HepG2 (cell line): ENCODE data around the gene FAM98A. TPM values are rescaled to one million over a fixed set of nuclear protein-coding genes. Genes with fewer than 3 reads are reported as not detected.

ENCODE experiments used
- AGO1 ChIP-seq: fragments of 200-400 bp; formaldehyde crosslinking; IDR thresholded peaks from 2 replicates; pipeline ENCODE4 v1.6.1; 2017; ENCODE audit warnings: mild to moderate bottlenecking, low read depth, low read length, moderate library complexity; ENCODE audit not compliant: poor library complexity, severe bottlenecking
- ATF7 ChIP-seq, 2 experiments: fragments of 450-650 bp in 1 of 2; sonication (generic) in 1 of 2; formaldehyde crosslinking in 1 of 2; IDR thresholded peaks; 2 replicates each; pipeline versions ENCODE4 v1.4.0 to v1.6.1; 2016 to 2020; ENCODE audit warnings: antibody characterized with exemption in 1 of 2, mild to moderate bottlenecking in 1 of 2, missing genetic modification reagents in 1 of 2
- ATRX ChIP-seq: sonication (generic); formaldehyde crosslinking; IDR thresholded peaks from 2 replicates; pipeline ENCODE4 v1.4.0; 2020; ENCODE audit warnings: missing genetic modification reagents, borderline replicate concordance
- CREB3 ChIP-seq: sonication (generic); formaldehyde crosslinking; IDR thresholded peaks from 2 replicates; pipeline ENCODE4 v1.5.0; 2020; ENCODE audit warnings: missing genetic modification reagents
- DR1 ChIP-seq: sonication (generic); formaldehyde crosslinking; IDR thresholded peaks from 2 replicates; pipeline ENCODE4 v1.8.0; 2021; ENCODE audit warnings: mild to moderate bottlenecking, missing genetic modification reagents, inconsistent platforms
- E2F2 ChIP-seq: sonication (generic); formaldehyde crosslinking; IDR thresholded peaks from 2 replicates; pipeline ENCODE4 v1.4.0; 2020; ENCODE audit warnings: missing genetic modification reagents, borderline replicate concordance
- ERF ChIP-seq: IDR thresholded peaks from 2 replicates; pipeline ENCODE4 v1.6.1; 2018; ENCODE audit warnings: missing biosample characterization, missing genetic modification reagents
- HES4 ChIP-seq: sonication (generic); formaldehyde crosslinking; IDR thresholded peaks from 2 replicates; pipeline ENCODE4 v1.9.0; 2021; ENCODE audit warnings: mild to moderate bottlenecking, missing genetic modification reagents, borderline replicate concordance
- IKZF4 ChIP-seq: sonication (generic); formaldehyde crosslinking; IDR thresholded peaks from 2 replicates; pipeline ENCODE4 v1.5.1; 2020; ENCODE audit warnings: borderline replicate concordance, mild to moderate bottlenecking, low read depth, missing genetic modification reagents; ENCODE audit errors: not compliant biosample characterization
- MEF2D ChIP-seq: sonication (generic); formaldehyde crosslinking; IDR thresholded peaks from 2 replicates; pipeline ENCODE4 v1.5.1; 2020; ENCODE audit warnings: mild to moderate bottlenecking, missing genetic modification reagents
- NR2F6 ChIP-seq, 2 experiments: IDR thresholded peaks; 2 replicates each; pipeline ENCODE4 v1.6.1; 2016; ENCODE audit warnings: antibody characterized with exemption in 1 of 2, mild to moderate bottlenecking in 1 of 2
- PAWR ChIP-seq: sonication (generic); formaldehyde crosslinking; IDR thresholded peaks from 2 replicates; pipeline ENCODE4 v1.4.0; 2020; ENCODE audit warnings: missing genetic modification reagents, mild to moderate bottlenecking, borderline replicate concordance
- PHF5A ChIP-seq: IDR thresholded peaks from one replicate; pipeline ENCODE4 v1.6.1; 2018; ENCODE audit warnings: low read depth, missing genetic modification reagents; ENCODE audit not compliant: unreplicated experiment
- RBFOX2 ChIP-seq: fragments of 200-400 bp; formaldehyde crosslinking; IDR thresholded peaks from 2 replicates; pipeline ENCODE4 v1.6.1; 2017; ENCODE audit warnings: low read depth, mild to moderate bottlenecking, low read length
- RFX3 ChIP-seq: IDR thresholded peaks from 2 replicates; pipeline ENCODE4 v1.6.1; 2016; ENCODE audit warnings: missing biosample characterization, missing genetic modification reagents
- RFXANK ChIP-seq: IDR thresholded peaks from 2 replicates; pipeline ENCODE4 v1.6.1; 2016
- TOPORS ChIP-seq: sonication (generic); formaldehyde crosslinking; IDR thresholded peaks from 2 replicates; pipeline ENCODE4 v1.8.0; 2023; ENCODE audit warnings: mild to moderate bottlenecking, missing genetic modification reagents
- ZBTB26 ChIP-seq: IDR thresholded peaks from 2 replicates; pipeline ENCODE4 v1.6.1; 2016; ENCODE audit warnings: missing compliant biosample characterization, missing genetic modification reagents, borderline replicate concordance
- ZNF17 ChIP-seq: sonication (generic); formaldehyde crosslinking; IDR thresholded peaks from 2 replicates; pipeline ENCODE4 v1.5.0; 2020; ENCODE audit warnings: mild to moderate bottlenecking, missing genetic modification reagents
- ZNF264 ChIP-seq: sonication (generic); formaldehyde crosslinking; IDR thresholded peaks from 2 replicates; pipeline ENCODE4 v1.4.0; 2020; ENCODE audit warnings: missing genetic modification reagents
- ZNF333 ChIP-seq: sonication (generic); formaldehyde crosslinking; IDR thresholded peaks from 2 replicates; pipeline ENCODE4 v1.4.0; 2020; ENCODE audit warnings: mild to moderate bottlenecking, missing genetic modification reagents, borderline replicate concordance
- ZNF431 ChIP-seq: sonication (generic); formaldehyde crosslinking; IDR thresholded peaks from 2 replicates; pipeline ENCODE4 v1.9.0; 2022; ENCODE audit warnings: missing genetic modification reagents, low read depth, mild to moderate bottlenecking, borderline replicate concordance
- ZNF660 ChIP-seq: sonication (generic); formaldehyde crosslinking; IDR thresholded peaks from 2 replicates; pipeline ENCODE4 v1.5.1; 2020; ENCODE audit warnings: mild to moderate bottlenecking, low read depth, missing genetic modification reagents, borderline replicate concordance
- ZNF724P ChIP-seq: sonication (generic); formaldehyde crosslinking; IDR thresholded peaks from 2 replicates; pipeline ENCODE4 v1.8.0; 2022; ENCODE audit warnings: missing genetic modification reagents, borderline replicate concordance
- ZNF773 ChIP-seq: sonication (generic); formaldehyde crosslinking; IDR thresholded peaks from 2 replicates; pipeline ENCODE4 v1.4.0; 2020; ENCODE audit warnings: missing genetic modification reagents, borderline replicate concordance
- ZNF891 ChIP-seq: sonication (generic); formaldehyde crosslinking; IDR thresholded peaks from 2 replicates; pipeline ENCODE4 v1.5.0; 2020; ENCODE audit warnings: mild to moderate bottlenecking, missing genetic modification reagents
- ZSCAN30 ChIP-seq: sonication (generic); formaldehyde crosslinking; IDR thresholded peaks from 2 replicates; pipeline ENCODE4 v1.5.0; 2020; ENCODE audit warnings: mild to moderate bottlenecking, missing genetic modification reagents
- polyA plus RNA-seq, 8 experiments: library from polyadenylated mRNA; depleted of rRNA in 3 of 8; stranded (reverse) in 7 of 8; unstranded in 1 of 8; fragments of >200 nt; fragmentation: Illumina TruSeq in 4 of 8; extraction: Trizol in 4 of 8; gene quantifications; 2 replicates each; pipeline versions ENCODE4 v1.2.1 to v1.2.3, GENCODE V29; 2011 to 2016; ENCODE audit warnings: low read depth in 4 of 8, missing spikeins in 1 of 8, mixed read lengths in 1 of 8; ENCODE audit not compliant: insufficient read depth in 1 of 8
- total RNA-seq, 5 experiments: library from RNA; depleted of rRNA; stranded (reverse); fragments of >200 nt; fragmentation: Illumina TruSeq; extraction: Trizol; gene quantifications; 2 replicates each; pipeline ENCODE4 v1.2.3, GENCODE V29; 2016; ENCODE audit warnings: low read depth in 1 of 5

Gene FAM98A
- total and polyA plus RNA-seq, 2 of the 13 experiments (the other 11 are each of a cell fraction or from before 2014, with no cell fraction given): 44.0 to 61.4 TPM

- TF ChIP-seq MEF2D (CRISPR knock-in tag) (peak; percentile 73; the same call in 1 of the 2 replicates), NR2F6 (IDR thresholded peaks at IDR 0.05) (no peak), NR2F6 (CRISPR knock-in tag; IDR thresholded peaks at IDR 0.05) (peak; percentile 24; the same call in 1 of the 2 replicates), ZBTB26 (CRISPR knock-in tag) (peak; percentile 16; the same call in 1 of the 2 replicates), ZNF660 (CRISPR knock-in tag) (no peak), ZNF891 (CRISPR knock-in tag) (no peak; the same call in 1 of the 2 replicates), ZNF773 (CRISPR knock-in tag) (peak; percentile 57; the same call in 1 of the 2 replicates), RBFOX2 (peak; percentile 81), E2F2 (CRISPR knock-in tag) (peak; percentile 59; the same call in 1 of the 2 replicates), TOPORS (CRISPR knock-in tag) (peak; percentile 79), ZNF431 (CRISPR knock-in tag) (peak; percentile 94; the same call in 1 of the 2 replicates), ATF7 (IDR thresholded peaks at IDR 0.05) (no peak), ATF7 (CRISPR knock-in tag; IDR thresholded peaks at IDR 0.05) (no peak), PAWR (CRISPR knock-in tag) (no peak), ZNF264 (CRISPR knock-in tag) (peak; percentile 29; the same call in 1 of the 2 replicates), ERF (CRISPR knock-in tag) (peak; percentile 84; the same call in 1 of the 2 replicates), DR1 (CRISPR knock-in tag) (peak; percentile 88), ZNF724P (peak; percentile 67; the same call in 1 of the 2 replicates), AGO1 (peak; percentile 76), HES4 (CRISPR knock-in tag) (peak; percentile 80), RFXANK (peak; percentile 82; the same call in 1 of the 2 replicates), IKZF4 (peak; percentile 56), CREB3 (CRISPR knock-in tag) (peak; percentile 86; the same call in 1 of the 2 replicates), RFX3 (CRISPR knock-in tag) (no peak), ATRX (CRISPR knock-in tag) (no peak), ZNF333 (peak; percentile 95), ZNF17 (no peak), PHF5A (CRISPR knock-in tag) (peak; percentile 21), ZSCAN30 (CRISPR knock-in tag) (no peak)
Observed at GRCh38 chr2:33599175-33599942, at the start of gene FAM98A (continued).
